ENCODE results near the gene NOS2.
"Not testable (repeated sequence)": the region's sequence is repeated elsewhere in the genome, so short reads cannot be mapped to it uniquely, and the experiment has no call there.

The NOS2 gene

GRCh38 chr17:27800522-27800921, at the start of gene NOS2:
NOS2 (minus strand) TSS chr17:27800529; CDS start chr17:27798809, 1,720 bp downstream.
- no peak for DNase-seq

GRCh38 chr17:27849474-27850185, 49.3 kb upstream of the NOS2 start:
- DNase-seq = no peak

- DNase-seq = no peak
Measured at GRCh38 chr17:27848931-27849330, 48.6 kb upstream of the NOS2 start.

- not testable (repeated sequence) for DNase-seq
Measured at GRCh38 chr17:27846808-27847307, 46.5 kb upstream of the NOS2 start.

DNA sequence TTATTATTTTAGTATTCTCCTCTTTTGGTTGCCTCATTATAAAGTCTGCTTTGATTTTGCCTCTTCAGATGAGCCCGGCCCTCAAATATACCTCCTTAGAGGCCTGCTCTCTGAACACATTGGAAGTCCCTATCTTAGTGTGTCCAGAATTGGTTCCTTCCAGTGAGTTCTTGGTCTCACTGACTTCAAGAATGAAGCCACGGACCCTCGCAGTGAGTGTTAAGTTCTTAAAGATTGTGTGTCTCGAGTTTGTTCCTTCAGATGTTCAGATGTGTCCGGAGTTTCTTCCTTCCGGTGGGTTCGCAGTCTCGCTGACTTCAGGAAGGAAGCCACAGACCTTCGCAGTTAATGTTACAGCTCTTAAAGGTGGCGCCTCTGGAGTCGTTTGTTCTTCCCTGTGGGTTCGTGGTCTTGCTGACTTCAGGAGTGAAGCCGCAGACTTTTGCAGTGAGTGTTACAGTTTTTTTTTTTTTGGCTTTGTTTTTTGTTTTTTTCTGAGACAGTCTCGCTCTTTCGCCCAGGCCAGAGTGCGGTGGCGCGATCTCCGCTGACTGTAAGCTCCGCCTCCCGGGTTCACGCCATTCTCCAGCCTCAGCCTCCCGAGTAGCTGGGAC, 45.8 kb upstream of the NOS2 start:
- DNase-seq = peak; percentile 31

DNA sequence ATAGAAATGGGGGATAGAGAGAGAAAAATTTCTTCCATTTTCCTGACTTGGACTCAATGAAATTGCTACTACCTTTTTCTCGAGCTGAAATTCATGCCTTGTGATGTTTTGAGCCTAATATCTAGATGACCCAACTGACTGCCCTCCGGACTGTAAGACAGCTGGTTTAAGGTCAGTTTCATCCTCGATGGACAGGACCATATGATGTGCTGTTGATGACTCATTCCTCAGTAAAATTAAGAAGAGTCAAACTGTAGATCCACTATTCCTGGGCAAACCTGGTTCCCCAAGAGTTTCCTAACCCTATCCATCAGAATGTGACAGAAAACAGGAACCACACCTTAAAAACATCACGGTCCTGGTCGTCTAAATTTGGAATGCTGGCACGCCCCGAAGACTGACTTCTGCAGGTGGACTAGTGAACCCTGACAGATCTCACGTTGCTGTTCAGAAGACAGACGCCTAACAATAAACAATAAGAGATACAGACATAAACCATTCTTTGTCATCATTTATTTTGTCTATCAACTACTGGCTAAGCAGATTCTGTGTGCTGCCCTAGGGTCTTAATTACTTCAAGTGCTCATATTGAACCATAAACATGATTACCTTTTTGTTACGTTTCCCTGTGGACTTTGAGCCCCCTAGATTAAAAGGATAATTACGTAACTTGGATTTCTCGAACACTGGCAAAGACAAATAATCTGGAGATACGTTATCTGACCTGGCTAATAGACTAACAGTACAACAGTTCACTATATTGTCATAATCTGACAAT, 45.1 kb upstream of the NOS2 start:
- no peak for DNase-seq

DNA sequence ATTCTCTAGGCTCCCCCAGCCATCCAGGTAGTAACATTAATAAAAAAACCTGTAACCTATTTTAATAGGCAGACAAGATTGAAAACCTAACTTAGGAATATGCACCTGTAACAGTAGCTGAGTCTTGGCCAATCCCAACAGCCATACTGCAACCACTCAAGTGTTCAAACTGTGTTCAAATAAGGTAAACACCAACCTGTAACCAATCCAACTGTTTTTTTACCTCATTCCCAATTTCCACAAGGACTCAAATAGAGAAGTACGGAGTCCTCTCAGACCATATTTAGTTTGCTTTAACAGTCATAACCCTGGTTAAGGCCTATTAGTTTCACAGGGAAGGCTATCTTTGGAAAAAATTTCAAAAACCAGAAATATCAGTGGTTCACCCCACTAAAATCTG, 40.4 kb upstream of the NOS2 start:
- no peak for DNase-seq

DNA sequence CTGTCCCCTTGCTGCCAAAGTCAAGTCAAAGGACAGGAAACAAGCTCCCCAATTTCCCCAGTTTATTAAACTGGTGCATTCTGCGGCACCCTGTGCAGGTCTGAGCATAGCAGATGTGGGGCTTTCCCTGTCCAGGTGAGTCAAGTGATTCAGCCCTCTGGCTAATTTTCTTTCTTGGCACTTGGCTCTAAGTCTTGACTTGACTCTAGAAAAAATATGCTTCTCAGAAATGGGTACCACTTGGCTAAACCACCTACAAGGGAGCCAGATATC, 40.0 kb upstream of the NOS2 start:
- not testable (repeated sequence) for DNase-seq

- DNase-seq = not testable (repeated sequence)
Measured at GRCh38 chr17:27839571-27840405, 39.5 kb upstream of the NOS2 start.

GRCh38 chr17:27838607-27839006, 38.3 kb upstream of the NOS2 start:
- not testable (repeated sequence) for DNase-seq

DNA sequence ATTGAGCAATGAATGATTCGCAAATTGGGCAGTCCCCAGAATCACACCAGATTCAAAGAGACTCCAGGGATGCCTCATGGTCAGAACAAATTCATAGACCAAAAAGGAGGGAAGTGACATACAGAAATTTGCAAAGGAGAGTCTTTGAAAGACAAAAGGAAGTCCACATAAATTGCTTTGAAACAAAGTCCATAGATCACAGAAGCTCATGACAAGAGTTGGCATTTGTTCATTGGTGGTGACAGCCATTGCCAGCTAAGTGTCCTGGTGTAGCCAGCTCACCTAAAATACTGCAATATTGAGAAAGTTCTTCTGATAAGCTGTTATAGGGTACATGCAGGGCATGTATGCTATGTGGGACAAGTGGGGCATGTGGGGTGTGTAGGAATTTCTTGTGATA, 37.4 kb upstream of the NOS2 start:
- not testable (repeated sequence) for DNase-seq

- no peak for DNase-seq
Measured at GRCh38 chr17:27836651-27837050, 36.3 kb upstream of the NOS2 start.

- DNase-seq = no peak
Measured at GRCh38 chr17:27834571-27834970, 34.2 kb upstream of the NOS2 start.

- no peak for DNase-seq
Measured at GRCh38 chr17:27832831-27833230, 32.5 kb upstream of the NOS2 start.

GRCh38 chr17:27829888-27830287, 29.6 kb upstream of the NOS2 start:
- not testable (repeated sequence) for DNase-seq

GRCh38 chr17:27829143-27829711, 28.9 kb upstream of the NOS2 start:
- not testable (repeated sequence) for DNase-seq

DNA sequence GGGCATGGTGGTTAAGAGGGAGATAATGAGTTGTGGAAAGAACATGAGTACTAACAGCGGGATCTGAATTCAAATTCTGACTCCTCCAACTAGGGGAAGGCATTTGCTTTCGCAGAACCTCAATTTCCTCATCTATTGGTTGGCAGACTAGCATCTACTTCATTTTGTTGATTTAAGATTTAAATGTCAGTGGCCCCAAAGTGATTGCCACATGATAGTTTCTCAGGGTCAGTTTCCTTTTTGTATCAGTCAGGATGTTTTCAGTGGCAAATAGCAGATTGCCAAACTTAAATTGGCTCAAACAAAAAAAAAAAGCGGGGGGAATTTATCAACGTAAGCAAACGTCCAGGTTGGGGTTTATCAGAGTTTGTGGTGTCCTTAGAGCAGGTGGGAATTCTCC, 25.1 kb upstream of the NOS2 start:
- DNase-seq = no peak

- no peak for DNase-seq
Measured at GRCh38 chr17:27824745-27825144, 24.4 kb upstream of the NOS2 start.

DNA sequence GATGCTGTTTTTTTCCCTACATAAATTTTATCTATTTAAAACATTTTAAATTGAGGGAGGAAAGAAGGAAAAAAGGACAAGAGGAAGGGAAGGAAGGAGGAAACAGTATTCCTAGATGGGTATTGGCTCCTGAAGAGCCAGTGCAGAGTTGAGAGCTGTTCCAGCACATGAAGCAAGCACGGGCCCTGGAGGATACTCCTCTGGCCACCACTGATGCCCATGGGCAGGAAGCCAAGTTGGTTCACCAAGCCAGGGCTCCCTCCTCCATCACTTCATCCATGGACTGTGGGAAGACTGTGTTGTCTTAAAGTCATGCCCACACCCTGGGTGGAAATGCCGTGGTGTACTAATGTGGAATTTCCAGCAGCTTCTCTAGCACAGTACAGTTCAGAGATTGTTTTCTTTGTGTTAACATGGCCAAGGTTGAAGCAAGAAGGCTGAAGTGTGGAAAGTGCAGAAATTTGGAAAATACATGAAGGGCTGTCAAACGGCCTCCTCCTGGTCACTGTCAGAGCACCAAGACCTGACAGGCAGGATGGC, 23.9 kb upstream of the NOS2 start:
- no peak for DNase-seq

DNA sequence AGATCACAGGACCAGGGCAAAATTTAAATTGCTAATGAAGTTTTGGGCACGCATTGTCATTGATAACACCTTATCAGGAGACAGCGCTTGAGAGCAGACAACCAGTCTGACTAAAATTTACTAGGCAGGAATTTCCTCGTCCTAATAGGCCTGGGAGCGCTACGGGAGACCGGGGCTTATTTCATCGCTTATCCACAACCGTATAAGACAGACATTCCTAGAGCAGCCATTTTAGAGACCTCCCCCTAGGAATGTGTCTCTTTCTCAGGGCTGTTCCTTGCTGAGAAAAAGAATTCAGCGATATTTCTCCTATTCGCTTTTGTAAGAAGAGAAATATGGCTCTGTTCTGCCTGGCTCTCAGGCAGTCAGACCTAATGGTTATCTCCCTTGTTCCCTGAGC, 21.8 kb upstream of the NOS2 start:
- DNase-seq = not testable (repeated sequence)

GRCh38 chr17:27821318-27821717, 21.0 kb upstream of the NOS2 start:
- DNase-seq = no peak

DNA sequence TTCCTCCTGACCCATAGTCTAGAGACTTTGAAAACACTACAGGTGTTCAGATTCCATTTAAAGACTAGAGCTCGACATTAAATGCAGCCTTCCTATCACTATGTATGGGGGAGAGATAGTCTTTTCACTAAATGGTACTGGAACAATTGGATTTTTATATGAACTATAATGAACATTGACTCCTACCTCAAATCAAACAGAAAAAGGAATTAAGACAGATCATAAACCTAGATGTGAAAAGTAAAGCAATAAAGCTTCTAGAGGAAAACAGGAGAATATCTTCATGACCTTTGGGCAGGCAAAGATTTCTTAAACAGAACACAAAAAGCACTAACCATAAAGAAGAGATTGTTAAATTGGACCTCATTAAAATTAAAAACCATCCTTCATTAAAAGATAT, 18.8 kb upstream of the NOS2 start:
- no peak for DNase-seq

All from activated T-cell treated with anti-CD3 and anti-CD28 coated beads, Interleukin-2, amount 50 U/mL, for 1 hour (primary cell).